Gastroesophageal sphincter (tissue), 4 donors: ENCODE measurements around the gene DGKG. TPM values are rescaled to one million over a fixed set of nuclear protein-coding genes. Genes with fewer than 3 reads are reported as not detected.
A peak's percentile ranks its signal among the peaks of the same experiment; 100 is the strongest.

Experiments
- ATAC-seq: fragments of 150-250 bp; one replicate; pipeline ENCODE4 v1.9.1; 2016; ENCODE audit warnings: mild to moderate bottlenecking, moderate library complexity
- H3K27ac ChIP-seq, 4 donors: fragments of 200-600 bp; sonication (generic) in 3 of 4; 1 replicate in 3 of 4; 2 replicates in 1 of 4; pipeline ENCODE4 v1.5.1; 2016 to 2019
- H3K27me3 ChIP-seq: fragments of 200-600 bp; sonication (generic); one replicate; pipeline ENCODE4 v1.5.1; 2019
- H3K36me3 ChIP-seq, 2 donors: fragments of 200-600 bp; sonication (generic); one replicate each; pipeline ENCODE4 v1.5.1; 2019; ENCODE audit warnings: control low read depth in 1 of 2
- H3K4me1 ChIP-seq, 3 donors: fragments of 200-600 bp; sonication (generic); 1 replicate in 2 of 3; 2 replicates in 1 of 3; pipeline ENCODE4 v1.5.1; 2016 to 2019; ENCODE audit warnings: control low read depth in 2 of 3
- H3K4me3 ChIP-seq, 2 donors: fragments of 200-600 bp; sonication (generic); one replicate each; pipeline ENCODE4 v1.5.1; 2019; ENCODE audit warnings: mild to moderate bottlenecking in 1 of 2, moderate library complexity in 1 of 2
- H3K9me3 ChIP-seq, 3 donors: fragments of 200-600 bp; sonication (generic); one replicate each; pipeline ENCODE4 v1.5.1; 2017 to 2019; ENCODE audit warnings: control low read depth in 2 of 3
- EP300 ChIP-seq: sonication (generic); formaldehyde crosslinking; IDR thresholded peaks from one replicate; pipeline ENCODE4 v1.6.1; 2017; ENCODE audit warnings: antibody characterized with exemption, mild to moderate bottlenecking
- POLR2A ChIP-seq, 2 donors: fragments of 450-650 bp; IDR thresholded peaks; one replicate each; pipeline ENCODE4 v1.6.1; 2017; ENCODE audit warnings: antibody characterized with exemption in 2 of 2, mild to moderate bottlenecking in 2 of 2, moderate library complexity in 1 of 2
- POLR2AphosphoS5 ChIP-seq: sonication (generic); formaldehyde crosslinking; IDR thresholded peaks from one replicate; pipeline ENCODE4 v1.6.1; 2017; ENCODE audit warnings: antibody characterized with exemption
- WGBS, 2 donors: methylation state at CpG; one replicate each; pipeline ENCODE4 v1.1.5; 2018; ENCODE audit warnings: low coverage in 1 of 2; 5-methylcytosine and 5-hydroxymethylcytosine counted together
- total RNA-seq, 4 donors: library from RNA; depleted of rRNA; stranded (reverse); fragments of >200 nt; gene quantifications; one replicate each; pipeline ENCODE4 v1.1.0, GENCODE V29; 2016
- TF ChIP-seq, protein P1 (sequence below), 4 experiments: fragments of 200-600 bp in 2 of 4; fragments of 450-650 bp in 2 of 4; sonication (generic) in 1 of 4; IDR thresholded peaks; one replicate each; pipeline ENCODE4 v1.5.1; 2017 to 2019; ENCODE audit warnings: antibody characterized with exemption in 4 of 4, mild to moderate bottlenecking in 2 of 4, moderate library complexity in 2 of 4

The DGKG gene
- total RNA-seq, 4 donors from 2014 or later: 46.3 to 134 (median 90.4) TPM

DNA sequence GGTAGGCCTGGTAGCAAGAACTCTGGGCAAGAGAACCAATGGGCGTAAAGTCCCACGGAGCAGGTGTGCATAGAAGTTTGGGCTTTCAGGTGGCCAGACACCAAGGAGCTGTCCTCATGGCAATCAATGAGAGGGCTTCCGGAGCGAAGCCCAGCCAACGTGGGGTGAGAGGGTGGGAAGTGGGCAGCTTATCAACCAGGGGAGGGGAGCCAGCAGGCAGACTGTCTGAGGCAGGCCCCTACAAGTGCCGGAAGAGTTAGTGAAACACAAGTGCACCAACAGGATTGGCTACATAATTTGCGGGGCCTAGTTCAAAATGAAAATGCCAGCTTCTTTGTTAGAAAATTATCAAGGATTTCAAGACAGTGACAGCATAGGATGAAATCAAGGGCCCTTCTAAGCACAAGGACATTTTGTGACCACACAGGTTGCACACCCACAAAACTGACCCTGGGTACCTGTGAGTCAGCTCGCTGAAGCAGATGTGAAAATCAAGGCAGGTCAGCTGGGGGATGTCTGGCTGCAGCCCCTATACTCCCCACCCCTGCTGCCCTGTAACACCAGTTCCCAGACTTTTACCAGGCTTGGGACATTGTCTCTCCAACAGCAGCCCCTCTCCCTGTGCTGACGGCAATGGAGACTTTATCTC lies 151.1 kb downstream of the DGKG start:
- no peaks in the 10 kb centered on the region for H3K27me3 ChIP-seq
- WGBS, 2 donors: 80 to 84% methylated on average over 1 to 5 of the region's 9 CpGs
- no peak overlapping the region for H3K4me3 ChIP-seq
- ATAC-seq: no peak
- peaks cover 8 to 50% (median 19%) of the 10 kb centered on the region in 3 donors for H3K4me1 ChIP-seq
- TF ChIP-seq, protein P1, sequence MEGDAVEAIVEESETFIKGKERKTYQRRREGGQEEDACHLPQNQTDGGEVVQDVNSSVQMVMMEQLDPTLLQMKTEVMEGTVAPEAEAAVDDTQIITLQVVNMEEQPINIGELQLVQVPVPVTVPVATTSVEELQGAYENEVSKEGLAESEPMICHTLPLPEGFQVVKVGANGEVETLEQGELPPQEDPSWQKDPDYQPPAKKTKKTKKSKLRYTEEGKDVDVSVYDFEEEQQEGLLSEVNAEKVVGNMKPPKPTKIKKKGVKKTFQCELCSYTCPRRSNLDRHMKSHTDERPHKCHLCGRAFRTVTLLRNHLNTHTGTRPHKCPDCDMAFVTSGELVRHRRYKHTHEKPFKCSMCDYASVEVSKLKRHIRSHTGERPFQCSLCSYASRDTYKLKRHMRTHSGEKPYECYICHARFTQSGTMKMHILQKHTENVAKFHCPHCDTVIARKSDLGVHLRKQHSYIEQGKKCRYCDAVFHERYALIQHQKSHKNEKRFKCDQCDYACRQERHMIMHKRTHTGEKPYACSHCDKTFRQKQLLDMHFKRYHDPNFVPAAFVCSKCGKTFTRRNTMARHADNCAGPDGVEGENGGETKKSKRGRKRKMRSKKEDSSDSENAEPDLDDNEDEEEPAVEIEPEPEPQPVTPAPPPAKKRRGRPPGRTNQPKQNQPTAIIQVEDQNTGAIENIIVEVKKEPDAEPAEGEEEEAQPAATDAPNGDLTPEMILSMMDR (IDR thresholded peaks at IDR 0.05): no peak
- TF ChIP-seq POLR2A (IDR thresholded peaks at IDR 0.05) (no peak), EP300 (no peak), POLR2AphosphoS5 (no peak)
- peaks cover 0 to 63% of the 10 kb centered on the region in 2 donors for H3K36me3 ChIP-seq
- no peaks in the 10 kb centered on the region for H3K9me3 ChIP-seq
- peak overlapping the region; percentile 12 to 83 (median 74) for H3K27ac ChIP-seq

DNA sequence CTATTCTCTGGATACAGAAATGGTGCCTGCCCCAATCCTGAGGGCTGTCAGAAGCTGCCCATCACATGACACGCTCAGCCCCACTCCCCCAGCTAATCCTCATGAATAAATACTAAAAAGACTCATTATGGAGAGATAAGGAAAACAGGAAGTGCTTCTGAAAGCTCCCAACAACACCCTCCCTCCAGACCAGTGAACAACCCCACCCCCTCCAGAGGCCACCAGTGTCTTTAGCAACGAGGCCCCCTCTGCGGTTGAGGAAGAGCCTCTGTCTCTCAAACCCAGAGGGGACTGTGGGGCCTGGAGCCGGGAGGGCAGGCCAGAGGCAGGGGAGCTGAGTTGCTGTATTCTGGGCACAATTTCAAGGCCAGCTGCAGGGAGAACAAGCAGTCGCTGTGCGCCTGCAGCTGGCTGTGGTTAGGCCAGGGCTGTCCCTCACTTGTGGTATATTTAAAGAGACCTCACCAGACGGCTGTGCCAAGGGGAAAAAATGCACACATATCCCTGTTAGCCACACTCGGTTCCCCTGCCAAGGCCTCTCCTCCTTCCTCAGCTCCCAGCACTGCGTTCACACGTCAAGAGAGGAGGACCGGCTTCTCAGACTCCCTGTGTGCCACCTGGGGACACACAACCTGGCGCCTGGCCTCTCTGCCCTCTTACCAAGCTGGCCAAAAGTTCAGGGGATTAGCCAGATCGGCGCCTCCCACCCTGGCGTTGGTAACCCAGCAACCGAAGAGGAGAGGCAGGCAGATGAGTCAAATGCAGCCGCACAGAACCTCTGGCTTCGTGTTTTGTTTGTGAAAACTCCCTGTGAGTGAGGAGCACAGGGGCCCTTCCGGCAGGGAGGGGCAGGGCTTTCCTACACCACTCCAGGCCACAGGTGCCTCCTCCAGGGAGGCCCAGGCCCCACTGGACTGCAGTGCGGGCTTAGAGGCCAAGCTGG lies 152.0 kb downstream of the DGKG start:
- no peaks in the 10 kb centered on the region for H3K27me3 ChIP-seq
- H3K27ac ChIP-seq: peak overlapping the region; percentile 12 to 83 (median 74)
- peak; percentile 61 for ATAC-seq
- peaks cover 0 to 68% of the 10 kb centered on the region in 2 donors for H3K36me3 ChIP-seq
- H3K9me3 ChIP-seq: no peaks in the 10 kb centered on the region
- H3K4me3 ChIP-seq: peak overlapping the region in 1 of 2 donors; percentile 24
- WGBS, 2 donors: 12 to 60% methylated on average over 1 to 5 of the region's 20 CpGs
- H3K4me1 ChIP-seq: peaks cover 8 to 50% (median 19%) of the 10 kb centered on the region in 3 donors
- TF ChIP-seq POLR2A (IDR thresholded peaks at IDR 0.05) (no peak), POLR2AphosphoS5 (no peak), EP300 (no peak)
- TF ChIP-seq, protein P1 (IDR thresholded peaks at IDR 0.05): no peak

DNA sequence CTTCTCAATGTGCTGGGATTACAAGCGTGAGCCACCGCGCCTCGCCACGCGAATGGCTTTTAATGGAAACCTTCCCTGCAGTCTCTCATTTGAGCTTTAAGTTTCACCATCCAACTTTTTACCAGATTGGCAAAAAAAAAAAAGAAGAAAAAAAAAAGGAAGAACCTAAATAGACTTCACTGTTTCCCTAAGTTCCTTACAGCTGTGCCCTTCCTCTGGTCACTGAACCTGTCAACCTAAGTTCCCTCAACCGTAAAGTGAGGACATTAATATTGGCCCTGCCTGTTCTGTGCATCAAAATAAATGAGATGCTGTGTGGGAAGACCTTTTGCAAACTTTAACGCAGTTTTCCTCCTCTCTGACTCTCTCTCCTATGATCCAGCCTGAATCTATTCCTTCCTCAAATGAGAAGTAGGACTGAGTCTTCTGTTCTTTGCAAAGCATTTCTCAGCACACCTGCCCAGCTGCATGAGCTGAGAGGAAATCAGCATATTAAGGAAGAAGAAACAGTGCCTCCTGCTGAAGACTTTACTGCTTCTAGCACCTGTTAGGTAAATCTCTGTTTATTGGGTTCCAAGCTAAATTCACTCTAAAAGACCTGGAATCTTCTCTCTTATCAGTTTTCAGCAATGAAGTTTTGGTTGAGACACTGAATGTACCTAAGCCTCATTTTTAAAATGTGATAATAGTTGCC lies 153.6 kb downstream of the DGKG start:
- peaks cover 0 to 78% of the 10 kb centered on the region in 2 donors for H3K36me3 ChIP-seq
- H3K9me3 ChIP-seq: no peaks in the 10 kb centered on the region
- no peak overlapping the region for H3K4me3 ChIP-seq
- no peak for ATAC-seq
- WGBS, 2 donors: 81 to 89% methylated on average over 2 to 4 of the region's 8 CpGs
- no peak overlapping the region for H3K27ac ChIP-seq
- no peaks in the 10 kb centered on the region for H3K27me3 ChIP-seq
- peaks cover 8 to 37% (median 19%) of the 10 kb centered on the region in 3 donors for H3K4me1 ChIP-seq
- TF ChIP-seq POLR2AphosphoS5: no peak
- no peak for TF ChIP-seq POLR2A (IDR thresholded peaks at IDR 0.05)
- no peak for TF ChIP-seq EP300

DNA sequence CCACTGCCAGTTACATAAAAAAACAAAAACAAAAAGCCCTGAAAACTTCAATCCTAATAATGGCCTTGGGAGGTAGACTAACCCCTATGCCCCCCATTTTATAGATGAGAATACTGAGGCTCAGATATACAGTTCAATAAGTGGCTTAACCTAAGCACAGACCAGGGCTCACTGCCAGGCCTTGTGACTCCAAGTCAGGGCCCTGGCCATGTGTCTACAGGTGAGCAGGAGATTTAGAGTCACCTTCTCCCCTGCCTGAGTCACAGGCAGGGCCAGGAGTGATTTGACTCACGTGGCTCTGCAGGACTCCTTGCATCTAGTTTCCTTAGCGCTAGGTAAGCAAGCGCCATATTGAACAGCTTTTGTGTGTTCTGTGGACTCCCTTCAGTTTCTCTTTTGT lies 154.5 kb downstream of the DGKG start:
- no peak overlapping the region for H3K4me3 ChIP-seq
- 93 to 94% methylated on average over 3 of the region's 3 CpGs for WGBS, 2 donors
- H3K36me3 ChIP-seq: peaks cover 0 to 77% of the 10 kb centered on the region in 2 donors

More for the DNA sequence above, 154.5 kb downstream of the DGKG start:
- no peaks in the 10 kb centered on the region for H3K27me3 ChIP-seq
- no peak overlapping the region for H3K27ac ChIP-seq
- TF ChIP-seq, protein P1 (IDR thresholded peaks at IDR 0.05): no peak
- TF ChIP-seq POLR2A (IDR thresholded peaks at IDR 0.05) (no peak), POLR2AphosphoS5 (no peak)
- no peak for ATAC-seq
- no peaks in the 10 kb centered on the region for H3K9me3 ChIP-seq
- peaks cover 8 to 37% (median 19%) of the 10 kb centered on the region in 3 donors for H3K4me1 ChIP-seq
